Panc1 (cell line): ENCODE measurements around the gene GRID1. TPM values are rescaled to one million over a fixed set of nuclear protein-coding genes. Genes with fewer than 3 reads are reported as not detected.

Source experiments
- ATAC-seq: fragments of 200-7000 bp; cut with Tn5 transposase; 2 replicates; pipeline ENCODE4 v1.9.1; 2020; ENCODE audit warnings: mild to moderate bottlenecking, moderate library complexity
- BruUV-seq: library from RNA; stranded (reverse); fragments of 400-500 nt; replicated peaks from 2 replicates; lab custom pipeline; 2021; lab: Mats Ljungman, UMichigan
- CTCF ChIA-PET: fragments of 300-600 bp; sonication (Branson Sonifier 250); formaldehyde crosslinking; loops from one replicate; lab custom pipeline; 2022; ENCODE audit warnings: antibody characterized with exemption; lab: Charles Lee
- POLR2A ChIA-PET: fragments of 300-600 bp; sonication (Branson Sonifier 250); formaldehyde crosslinking; loops from one replicate; lab custom pipeline; 2022; ENCODE audit warnings: antibody characterized with exemption; lab: Charles Lee
- DNase-seq: peaks from one replicate; pipeline ENCODE4 v3.0.0-alpha.2; 2010; ENCODE audit warnings: low read depth, low spot score
- H3K27ac ChIP-seq: 2 replicates; pipeline ENCODE4 v1.5.1; 2011; ENCODE audit warnings: mild to moderate bottlenecking, low read length, inconsistent platforms
- H3K27me3 ChIP-seq: fragments of 200-500 bp; sonication (Bioruptor generic); 2 replicates; pipeline ENCODE4 v1.6.0; 2014; ENCODE audit warnings: low read length, inconsistent platforms; ENCODE audit not compliant: control insufficient read depth, insufficient read depth
- H3K36me3 ChIP-seq: fragments of 200-500 bp; sonication (Bioruptor generic); 2 replicates; pipeline ENCODE4 v1.5.1; 2014; ENCODE audit warnings: inconsistent platforms, mild to moderate bottlenecking, low read length, moderate library complexity; ENCODE audit not compliant: control insufficient read depth, insufficient read depth
- H3K4me1 ChIP-seq: 2 replicates; pipeline ENCODE4 v1.5.1; 2011; ENCODE audit warnings: inconsistent platforms, mild to moderate bottlenecking, low read length, moderate library complexity; ENCODE audit not compliant: control insufficient read depth, insufficient read depth
- H3K4me3 ChIP-seq, 2 experiments: 2 replicates each; pipeline ENCODE4 v1.5.1; 2011 to 2012; ENCODE audit warnings: low read depth in 2 of 2, low read length in 2 of 2, mild to moderate bottlenecking in 2 of 2, inconsistent platforms in 1 of 2, moderate library complexity in 1 of 2
- H3K9me3 ChIP-seq: fragments of 200-500 bp; sonication (Bioruptor generic); 2 replicates; pipeline ENCODE4 v1.5.1; 2014; ENCODE audit warnings: low read depth, mild to moderate bottlenecking, inconsistent platforms, low read length, moderate library complexity; ENCODE audit not compliant: control insufficient read depth, insufficient read depth
- POLR2AphosphoS5 ChIP-seq: IDR thresholded peaks from 2 replicates; pipeline ENCODE4 v1.6.1; 2012; ENCODE audit warnings: mild to moderate bottlenecking, low read depth, low read length, moderate library complexity
- SIN3A ChIP-seq: IDR thresholded peaks from 2 replicates; pipeline ENCODE4 v1.6.1; 2012; ENCODE audit warnings: low read depth, mild to moderate bottlenecking, low read length, moderate library complexity, borderline replicate concordance; ENCODE audit not compliant: insufficient read depth
- TCF7L2 ChIP-seq: IDR thresholded peaks from 2 replicates; pipeline ENCODE4 v1.6.1; 2011; ENCODE audit warnings: mild to moderate bottlenecking, low read depth, low read length, inconsistent platforms
- in situ Hi-C: cut with HindIII; loops from 2 replicates; pipeline ENCODE4 v1.10.0; 2016; ENCODE audit warnings: low sequenced_read_pairs, low pct_unique_long_range_greater_than_20kb
- intact Hi-C: fragments of 100-400 bp; cut with micrococcal nuclease; formaldehyde crosslinking; loops from one replicate; pipeline ENCODE4 v1.10.0; 2022; ENCODE audit not compliant: unreplicated experiment
- total RNA-seq: library from RNA; stranded (reverse); gene quantifications from one replicate; pipeline ENCODE4 v1.2.1, GENCODE V29; 2021; ENCODE audit not compliant: unreplicated experiment
- TF ChIP-seq, protein P1 (sequence below): fragments of 450-650 bp; IDR thresholded peaks from 2 replicates; pipeline ENCODE4 v1.5.1; 2017; ENCODE audit warnings: mild to moderate bottlenecking
- TF ChIP-seq, protein P2 (sequence below), 2 experiments: IDR thresholded peaks; 2 replicates each; pipeline ENCODE4 v1.6.1; 2011 to 2012; ENCODE audit warnings: low read depth in 2 of 2, control low read depth in 1 of 2, low read length in 1 of 2, mild to moderate bottlenecking in 1 of 2, moderate library complexity in 1 of 2; ENCODE audit not compliant: insufficient read depth in 1 of 2

GRID1 gene
- total RNA-seq, 1 experiment from 2014 or later: 2.3 TPM

DNA sequence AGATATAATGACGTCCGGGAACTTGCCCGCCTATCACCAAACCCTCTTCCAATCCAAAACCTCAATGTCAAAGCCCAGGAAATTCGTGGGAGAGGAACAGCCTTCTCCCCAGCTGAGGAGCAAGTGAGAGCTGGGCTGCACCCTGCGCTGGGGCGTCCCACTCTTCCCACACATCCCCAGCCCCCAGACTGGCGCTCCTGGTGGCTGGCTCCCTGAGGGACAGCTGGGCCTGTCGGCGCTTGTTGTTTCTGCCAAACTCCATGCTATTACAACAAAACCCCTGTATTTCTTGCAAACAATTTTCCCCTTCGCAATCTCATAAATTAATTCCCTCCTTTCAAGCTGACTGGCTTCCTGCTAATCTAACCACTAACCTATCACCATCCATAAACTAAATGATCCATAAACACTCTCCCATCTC lies 53.0 kb downstream of the GRID1 start:
- DNase-seq (no peak), ATAC-seq (no peak)
- no TSS peak for BruUV-seq
- Histone ChIP-seq H3K4me1 (no peaks in the 10 kb centered on the region), H3K36me3 (no peaks in the 10 kb centered on the region), H3K27ac (no peak overlapping the region), H3K4me3 (no peak overlapping the region), H3K9me3 (no peaks in the 10 kb centered on the region), H3K27me3 (peaks cover 6% of the 10 kb centered on the region; the same call in 1 of the 2 replicates)
- CTCF ChIA-PET: no interaction called here
- no peak for TF ChIP-seq SIN3A
- TF ChIP-seq POLR2AphosphoS5: no peak
- in situ Hi-C loops (no loop called here), intact Hi-C loops (no loop called here)
- POLR2A ChIA-PET: no interaction called here

DNA sequence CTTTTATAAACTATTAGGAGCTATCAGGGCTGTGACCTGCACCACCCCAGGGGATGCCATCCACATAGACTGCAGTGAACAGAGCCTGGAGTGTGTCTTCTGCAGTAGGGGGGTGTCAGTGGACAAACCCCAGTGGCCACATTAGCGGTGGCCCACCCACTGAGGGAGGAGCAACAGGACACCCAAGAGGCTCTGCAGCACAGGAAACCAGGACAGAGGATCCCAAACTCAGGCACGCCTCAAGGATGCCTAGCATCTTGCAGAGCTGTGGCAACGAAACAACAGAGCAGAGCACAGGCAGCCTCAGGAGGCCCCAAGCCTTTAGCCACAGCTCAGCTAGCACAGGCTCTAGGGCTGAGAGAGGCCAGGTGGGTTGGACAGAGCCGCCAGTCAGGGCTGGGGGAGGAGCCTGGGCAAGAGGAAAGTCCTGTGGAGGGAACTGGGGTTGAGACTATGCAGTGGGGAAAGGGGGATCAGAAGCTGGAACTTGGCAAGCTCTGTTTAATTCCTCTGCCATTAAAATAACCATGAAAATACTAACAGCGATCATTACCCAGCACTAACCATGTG lies 53.8 kb downstream of the GRID1 start:
- ChIA-PET POLR2A (no interaction called here), CTCF (no interaction called here)
- no peak for TF ChIP-seq TCF7L2
- no peak for TF ChIP-seq POLR2AphosphoS5
- TF ChIP-seq, protein P1, sequence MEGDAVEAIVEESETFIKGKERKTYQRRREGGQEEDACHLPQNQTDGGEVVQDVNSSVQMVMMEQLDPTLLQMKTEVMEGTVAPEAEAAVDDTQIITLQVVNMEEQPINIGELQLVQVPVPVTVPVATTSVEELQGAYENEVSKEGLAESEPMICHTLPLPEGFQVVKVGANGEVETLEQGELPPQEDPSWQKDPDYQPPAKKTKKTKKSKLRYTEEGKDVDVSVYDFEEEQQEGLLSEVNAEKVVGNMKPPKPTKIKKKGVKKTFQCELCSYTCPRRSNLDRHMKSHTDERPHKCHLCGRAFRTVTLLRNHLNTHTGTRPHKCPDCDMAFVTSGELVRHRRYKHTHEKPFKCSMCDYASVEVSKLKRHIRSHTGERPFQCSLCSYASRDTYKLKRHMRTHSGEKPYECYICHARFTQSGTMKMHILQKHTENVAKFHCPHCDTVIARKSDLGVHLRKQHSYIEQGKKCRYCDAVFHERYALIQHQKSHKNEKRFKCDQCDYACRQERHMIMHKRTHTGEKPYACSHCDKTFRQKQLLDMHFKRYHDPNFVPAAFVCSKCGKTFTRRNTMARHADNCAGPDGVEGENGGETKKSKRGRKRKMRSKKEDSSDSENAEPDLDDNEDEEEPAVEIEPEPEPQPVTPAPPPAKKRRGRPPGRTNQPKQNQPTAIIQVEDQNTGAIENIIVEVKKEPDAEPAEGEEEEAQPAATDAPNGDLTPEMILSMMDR: no peak
- TF ChIP-seq SIN3A: no peak
- TF ChIP-seq, protein P2, sequence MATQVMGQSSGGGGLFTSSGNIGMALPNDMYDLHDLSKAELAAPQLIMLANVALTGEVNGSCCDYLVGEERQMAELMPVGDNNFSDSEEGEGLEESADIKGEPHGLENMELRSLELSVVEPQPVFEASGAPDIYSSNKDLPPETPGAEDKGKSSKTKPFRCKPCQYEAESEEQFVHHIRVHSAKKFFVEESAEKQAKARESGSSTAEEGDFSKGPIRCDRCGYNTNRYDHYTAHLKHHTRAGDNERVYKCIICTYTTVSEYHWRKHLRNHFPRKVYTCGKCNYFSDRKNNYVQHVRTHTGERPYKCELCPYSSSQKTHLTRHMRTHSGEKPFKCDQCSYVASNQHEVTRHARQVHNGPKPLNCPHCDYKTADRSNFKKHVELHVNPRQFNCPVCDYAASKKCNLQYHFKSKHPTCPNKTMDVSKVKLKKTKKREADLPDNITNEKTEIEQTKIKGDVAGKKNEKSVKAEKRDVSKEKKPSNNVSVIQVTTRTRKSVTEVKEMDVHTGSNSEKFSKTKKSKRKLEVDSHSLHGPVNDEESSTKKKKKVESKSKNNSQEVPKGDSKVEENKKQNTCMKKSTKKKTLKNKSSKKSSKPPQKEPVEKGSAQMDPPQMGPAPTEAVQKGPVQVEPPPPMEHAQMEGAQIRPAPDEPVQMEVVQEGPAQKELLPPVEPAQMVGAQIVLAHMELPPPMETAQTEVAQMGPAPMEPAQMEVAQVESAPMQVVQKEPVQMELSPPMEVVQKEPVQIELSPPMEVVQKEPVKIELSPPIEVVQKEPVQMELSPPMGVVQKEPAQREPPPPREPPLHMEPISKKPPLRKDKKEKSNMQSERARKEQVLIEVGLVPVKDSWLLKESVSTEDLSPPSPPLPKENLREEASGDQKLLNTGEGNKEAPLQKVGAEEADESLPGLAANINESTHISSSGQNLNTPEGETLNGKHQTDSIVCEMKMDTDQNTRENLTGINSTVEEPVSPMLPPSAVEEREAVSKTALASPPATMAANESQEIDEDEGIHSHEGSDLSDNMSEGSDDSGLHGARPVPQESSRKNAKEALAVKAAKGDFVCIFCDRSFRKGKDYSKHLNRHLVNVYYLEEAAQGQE (IDR thresholded peaks at IDR 0.05; ENCODE audit: insufficient read depth in 1 of 2, low read depth in 2 of 2, low read length in 1 of 2): no peak
- DNase-seq: no peak
- Histone ChIP-seq H3K9me3 (no peaks in the 10 kb centered on the region), H3K4me3 (no peak overlapping the region), H3K4me1 (no peaks in the 10 kb centered on the region), H3K27ac (no peak overlapping the region), H3K36me3 (no peaks in the 10 kb centered on the region), H3K27me3 (peaks cover 6% of the 10 kb centered on the region; the same call in 1 of the 2 replicates)
- in situ Hi-C loops: no loop called here
- intact Hi-C loops: no loop called here
- ATAC-seq: peak; percentile 37; the same call in 1 of the 2 replicates
- BruUV-seq: no TSS peak

DNA sequence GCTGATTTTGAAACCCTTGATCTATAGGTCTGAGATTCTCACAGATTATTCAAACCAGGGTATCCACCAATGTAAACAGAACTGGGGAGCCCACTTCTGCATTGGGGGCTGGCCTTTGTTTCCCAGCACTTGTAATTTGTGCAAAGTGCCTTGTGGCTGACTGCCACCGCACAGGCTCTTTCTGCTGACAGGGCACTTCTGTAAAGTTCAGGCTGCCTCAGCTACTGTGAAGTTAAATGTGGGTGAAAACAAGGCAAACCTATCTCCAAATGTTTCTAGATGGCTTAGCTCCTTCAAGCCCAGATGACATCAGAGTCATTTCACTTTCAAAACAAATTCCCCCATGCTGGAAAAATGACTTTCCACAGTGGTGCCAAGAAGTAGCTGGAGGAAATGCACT lies 54.7 kb downstream of the GRID1 start:
- Histone ChIP-seq H3K4me3 (no peak overlapping the region), H3K36me3 (no peaks in the 10 kb centered on the region), H3K9me3 (no peaks in the 10 kb centered on the region), H3K27me3 (peaks cover 8% of the 10 kb centered on the region), H3K27ac (no peak overlapping the region), H3K4me1 (no peaks in the 10 kb centered on the region)
- ATAC-seq (no peak), DNase-seq (no peak)
- POLR2A ChIA-PET: no interaction called here
- TF ChIP-seq TCF7L2 (no peak), SIN3A (no peak), POLR2AphosphoS5 (no peak)
- TF ChIP-seq, protein P1: no peak
- TF ChIP-seq, protein P2 (IDR thresholded peaks at IDR 0.05; ENCODE audit: insufficient read depth in 1 of 2, low read depth in 2 of 2, low read length in 1 of 2): no peak
- no TSS peak for BruUV-seq
- in situ Hi-C loops (no loop called here), intact Hi-C loops (no loop called here)
- CTCF ChIA-PET: no interaction called here
